GM23338 (cell line): Measurements from ENCODE around the gene AGFG2. TPM values are rescaled to one million over a fixed set of nuclear protein-coding genes. Genes with fewer than 3 reads are reported as not detected.

Experiments used
- ATAC-seq: fragments of 200-7000 bp; cut with Tn5 transposase; 3 replicates; pipeline ENCODE4 v1.9.1; 2020
- DNase-seq: peaks from one replicate; pipeline ENCODE4 v3.0.0-alpha.2; 2015; ENCODE audit warnings: low spot score
- H2AFZ ChIP-seq: fragments of 200-600 bp; sonication (generic); 2 replicates; pipeline ENCODE4 v1.8.0; 2016; ENCODE audit warnings: antibody characterized with exemption, mild to moderate bottlenecking, moderate library complexity
- H3F3A ChIP-seq: fragments of 200-600 bp; sonication (generic); replicated peaks from 2 replicates; pipeline ENCODE4 v1.8.0; 2017; ENCODE audit warnings: antibody characterized with exemption, mixed run types, low read depth
- H3K27ac ChIP-seq: fragments of 200-600 bp; sonication (generic); 2 replicates; pipeline ENCODE4 v1.6.1; 2016; ENCODE audit warnings: low read depth
- H3K27me3 ChIP-seq: fragments of 200-600 bp; sonication (generic); 2 replicates; pipeline ENCODE4 v1.8.0; 2016; ENCODE audit warnings: mild to moderate bottlenecking, mixed run types, moderate library complexity; ENCODE audit not compliant: insufficient read depth
- H3K36me3 ChIP-seq: fragments of 200-600 bp; sonication (generic); 2 replicates; pipeline ENCODE4 v1.8.0; 2016; ENCODE audit warnings: mild to moderate bottlenecking; ENCODE audit not compliant: insufficient read depth
- H3K4me1 ChIP-seq: fragments of 200-600 bp; sonication (generic); 2 replicates; pipeline ENCODE4 v1.8.0; 2016; ENCODE audit warnings: mild to moderate bottlenecking, moderate library complexity; ENCODE audit not compliant: insufficient read depth
- H3K4me2 ChIP-seq: fragments of 200-600 bp; sonication (generic); 2 replicates; pipeline ENCODE4 v1.7.1; 2017; ENCODE audit warnings: mixed run types
- H3K4me3 ChIP-seq: fragments of 200-600 bp; sonication (generic); 2 replicates; pipeline ENCODE4 v1.6.1; 2016; ENCODE audit warnings: mixed run types
- H3K79me2 ChIP-seq: fragments of 200-600 bp; sonication (generic); replicated peaks from 2 replicates; pipeline ENCODE4 v1.8.0; 2017; ENCODE audit warnings: mild to moderate bottlenecking; ENCODE audit not compliant: insufficient read depth
- H3K9me2 ChIP-seq: fragments of 200-600 bp; sonication (generic); 2 replicates; pipeline ENCODE4 v1.8.0; 2017; ENCODE audit not compliant: insufficient read depth
- H4K20me1 ChIP-seq: fragments of 200-600 bp; sonication (generic); replicated peaks from 2 replicates; pipeline ENCODE4 v1.8.0; 2017; ENCODE audit warnings: mild to moderate bottlenecking; ENCODE audit not compliant: insufficient read depth
- H3K27ac Mint-ChIP-seq: 2 replicates; pipeline ENCODE4 v1.8.0; 2020; ENCODE audit warnings: inconsistent platforms, mild to moderate bottlenecking, moderate library complexity, mixed read lengths
- H3K27me3 Mint-ChIP-seq: 3 replicates; pipeline ENCODE4 v1.8.0; 2022; ENCODE audit warnings: low read depth, mild to moderate bottlenecking, moderate library complexity, mixed read lengths, inconsistent platforms; ENCODE audit not compliant: insufficient read depth, poor library complexity
- H3K36me3 Mint-ChIP-seq: 3 replicates; pipeline ENCODE4 v1.8.0; 2021; ENCODE audit warnings: low read depth, mild to moderate bottlenecking, inconsistent platforms, moderate library complexity, mixed read lengths
- H3K4me1 Mint-ChIP-seq: 3 replicates; pipeline ENCODE4 v1.8.0; 2020; ENCODE audit warnings: mild to moderate bottlenecking, inconsistent platforms, mixed read lengths
- H3K4me3 Mint-ChIP-seq: 3 replicates; pipeline ENCODE4 v1.8.0; 2021; ENCODE audit warnings: moderate library complexity, mild to moderate bottlenecking, inconsistent platforms, mixed read lengths
- H3K9me3 Mint-ChIP-seq: 3 replicates; pipeline ENCODE4 v1.8.0; 2020; ENCODE audit warnings: moderate library complexity, mild to moderate bottlenecking, inconsistent platforms, mixed read lengths
- CREB1 ChIP-seq: fragments of 250-450 bp; sonication (Bioruptor Pico); IDR thresholded peaks from 2 replicates; pipeline ENCODE4 v1.5.0; 2020; ENCODE audit warnings: low read depth, mild to moderate bottlenecking, moderate library complexity
- EZH2 ChIP-seq: fragments of 200-600 bp; sonication (generic); IDR thresholded peaks from one replicate; pipeline ENCODE4 v1.8.0; 2017; ENCODE audit warnings: antibody characterized with exemption, mild to moderate bottlenecking, low read depth; ENCODE audit not compliant: unreplicated experiment
- JUNB ChIP-seq: IDR thresholded peaks from one replicate; pipeline ENCODE4 v1.6.1; 2016; ENCODE audit warnings: antibody characterized with exemption; ENCODE audit not compliant: unreplicated experiment
- NANOG ChIP-seq: IDR thresholded peaks from 2 replicates; pipeline ENCODE4 v1.6.1; 2016; ENCODE audit warnings: antibody characterized with exemption, borderline replicate concordance
- POLR2AphosphoS5 ChIP-seq: IDR thresholded peaks from 2 replicates; pipeline ENCODE4 v1.6.1; 2016; ENCODE audit warnings: antibody characterized with exemption, low read depth
- STAT1 ChIP-seq: IDR thresholded peaks from one replicate; pipeline ENCODE4 v1.6.1; 2016; ENCODE audit warnings: antibody characterized with exemption; ENCODE audit not compliant: unreplicated experiment
- ZNF114 ChIP-seq: fragments of 250-450 bp; sonication (Bioruptor Pico); IDR thresholded peaks from 2 replicates; pipeline ENCODE4 v1.5.0; 2020; ENCODE audit warnings: mild to moderate bottlenecking, moderate library complexity
- ZNF331 ChIP-seq: fragments of 250-450 bp; sonication (Bioruptor Pico); IDR thresholded peaks from 2 replicates; pipeline ENCODE4 v1.5.0; 2020; ENCODE audit warnings: low read depth, mild to moderate bottlenecking, moderate library complexity
- polyA plus RNA-seq: library from polyadenylated mRNA; unstranded; fragments of >200 nt; fragmentation: Nextera tagmentation; extraction: Ambion mirVana; gene quantifications from 2 replicates; pipeline ENCODE4 v1.2.1, GENCODE V29; 2016
- total RNA-seq: library from RNA; depleted of rRNA; stranded (reverse); fragments of >200 nt; shearing (Covaris generic); gene quantifications from 2 replicates; pipeline ENCODE4 v1.2.3, GENCODE V29; 2014
- TF ChIP-seq, protein P1 (sequence below): IDR thresholded peaks from 2 replicates; pipeline ENCODE4 v1.6.1; 2016; ENCODE audit warnings: antibody characterized with exemption
- TF ChIP-seq, protein P2 (sequence below), 2 experiments: fragments of 200-600 bp in 1 of 2; sonication (generic) in 1 of 2; conservative IDR thresholded peaks; 2 replicates each; pipeline versions ENCODE4 v1.5.1 to v1.6.1; 2016 to 2017; ENCODE audit warnings: antibody characterized with exemption in 2 of 2, low read depth in 2 of 2, mild to moderate bottlenecking in 2 of 2, moderate library complexity in 1 of 2
- TF ChIP-seq, protein P3 (sequence below): IDR thresholded peaks from one replicate; pipeline ENCODE4 v1.6.1; 2018; ENCODE audit warnings: antibody characterized with exemption; ENCODE audit not compliant: unreplicated experiment

Gene AGFG2
- total and polyA plus RNA-seq, 2 experiments from 2014 or later: 2.3 to 8.9 TPM

DNA sequence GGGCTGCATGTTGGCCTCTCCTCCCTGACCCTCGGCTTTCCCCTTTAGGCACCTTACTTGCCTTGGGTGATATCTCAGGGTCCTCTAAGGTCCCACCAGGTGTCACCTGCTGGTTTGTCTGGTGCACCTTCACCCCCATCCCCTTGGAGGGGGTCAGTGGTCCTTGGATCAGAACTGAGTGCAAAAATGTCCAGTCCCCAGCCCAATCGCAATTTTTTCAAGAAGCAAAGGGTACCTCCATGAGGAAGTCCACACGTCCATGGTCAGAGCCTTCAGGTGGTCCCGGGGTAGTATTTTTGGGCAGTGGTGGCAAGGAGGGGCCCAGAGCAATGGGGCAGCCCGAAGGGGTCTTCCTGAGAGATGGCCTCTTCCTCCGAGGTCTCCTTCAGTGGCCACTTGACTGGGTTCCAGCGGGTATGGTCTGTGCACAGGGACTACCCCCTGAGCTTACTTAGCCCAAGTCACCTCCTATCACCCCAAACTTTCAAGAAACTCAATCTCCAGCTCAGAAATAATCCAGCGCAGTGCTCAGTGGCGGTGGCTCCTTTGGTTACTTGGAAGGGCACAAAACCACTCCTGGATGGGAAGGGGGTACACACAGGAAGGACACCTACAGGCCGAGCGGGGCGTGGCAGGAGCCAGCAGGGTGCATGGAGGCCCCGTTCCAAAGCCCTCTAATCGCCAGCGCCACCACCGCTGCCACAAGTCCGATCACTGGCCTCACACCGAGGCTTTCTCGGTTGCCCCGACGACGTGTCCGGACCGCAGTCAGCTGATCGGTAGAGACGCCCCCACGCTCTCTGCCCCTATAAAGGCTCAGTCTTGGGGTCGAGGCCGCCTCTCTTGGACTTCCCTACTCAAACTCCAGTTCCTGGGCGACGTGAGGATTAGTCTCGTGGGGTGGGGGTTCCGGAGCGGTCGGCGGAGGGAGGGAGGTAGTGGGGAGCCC, 30.2 kb downstream of the AGFG2 start (continued):
- TF ChIP-seq, protein P1, sequence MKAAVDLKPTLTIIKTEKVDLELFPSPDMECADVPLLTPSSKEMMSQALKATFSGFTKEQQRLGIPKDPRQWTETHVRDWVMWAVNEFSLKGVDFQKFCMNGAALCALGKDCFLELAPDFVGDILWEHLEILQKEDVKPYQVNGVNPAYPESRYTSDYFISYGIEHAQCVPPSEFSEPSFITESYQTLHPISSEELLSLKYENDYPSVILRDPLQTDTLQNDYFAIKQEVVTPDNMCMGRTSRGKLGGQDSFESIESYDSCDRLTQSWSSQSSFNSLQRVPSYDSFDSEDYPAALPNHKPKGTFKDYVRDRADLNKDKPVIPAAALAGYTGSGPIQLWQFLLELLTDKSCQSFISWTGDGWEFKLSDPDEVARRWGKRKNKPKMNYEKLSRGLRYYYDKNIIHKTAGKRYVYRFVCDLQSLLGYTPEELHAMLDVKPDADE: no peak
- TF ChIP-seq, protein P2, sequence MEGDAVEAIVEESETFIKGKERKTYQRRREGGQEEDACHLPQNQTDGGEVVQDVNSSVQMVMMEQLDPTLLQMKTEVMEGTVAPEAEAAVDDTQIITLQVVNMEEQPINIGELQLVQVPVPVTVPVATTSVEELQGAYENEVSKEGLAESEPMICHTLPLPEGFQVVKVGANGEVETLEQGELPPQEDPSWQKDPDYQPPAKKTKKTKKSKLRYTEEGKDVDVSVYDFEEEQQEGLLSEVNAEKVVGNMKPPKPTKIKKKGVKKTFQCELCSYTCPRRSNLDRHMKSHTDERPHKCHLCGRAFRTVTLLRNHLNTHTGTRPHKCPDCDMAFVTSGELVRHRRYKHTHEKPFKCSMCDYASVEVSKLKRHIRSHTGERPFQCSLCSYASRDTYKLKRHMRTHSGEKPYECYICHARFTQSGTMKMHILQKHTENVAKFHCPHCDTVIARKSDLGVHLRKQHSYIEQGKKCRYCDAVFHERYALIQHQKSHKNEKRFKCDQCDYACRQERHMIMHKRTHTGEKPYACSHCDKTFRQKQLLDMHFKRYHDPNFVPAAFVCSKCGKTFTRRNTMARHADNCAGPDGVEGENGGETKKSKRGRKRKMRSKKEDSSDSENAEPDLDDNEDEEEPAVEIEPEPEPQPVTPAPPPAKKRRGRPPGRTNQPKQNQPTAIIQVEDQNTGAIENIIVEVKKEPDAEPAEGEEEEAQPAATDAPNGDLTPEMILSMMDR (conservative IDR thresholded peaks at IDR 0.05; ENCODE audit: low read depth in 2 of 2): peak; percentile 55 to 63
- TF ChIP-seq EZH2 (no peak), JUNB (no peak), ZNF114 (CRISPR knock-in tag) (no peak), NANOG (no peak), CREB1 (CRISPR knock-in tag) (no peak), ZNF331 (no peak), POLR2AphosphoS5 (peak; percentile 64)

DNA sequence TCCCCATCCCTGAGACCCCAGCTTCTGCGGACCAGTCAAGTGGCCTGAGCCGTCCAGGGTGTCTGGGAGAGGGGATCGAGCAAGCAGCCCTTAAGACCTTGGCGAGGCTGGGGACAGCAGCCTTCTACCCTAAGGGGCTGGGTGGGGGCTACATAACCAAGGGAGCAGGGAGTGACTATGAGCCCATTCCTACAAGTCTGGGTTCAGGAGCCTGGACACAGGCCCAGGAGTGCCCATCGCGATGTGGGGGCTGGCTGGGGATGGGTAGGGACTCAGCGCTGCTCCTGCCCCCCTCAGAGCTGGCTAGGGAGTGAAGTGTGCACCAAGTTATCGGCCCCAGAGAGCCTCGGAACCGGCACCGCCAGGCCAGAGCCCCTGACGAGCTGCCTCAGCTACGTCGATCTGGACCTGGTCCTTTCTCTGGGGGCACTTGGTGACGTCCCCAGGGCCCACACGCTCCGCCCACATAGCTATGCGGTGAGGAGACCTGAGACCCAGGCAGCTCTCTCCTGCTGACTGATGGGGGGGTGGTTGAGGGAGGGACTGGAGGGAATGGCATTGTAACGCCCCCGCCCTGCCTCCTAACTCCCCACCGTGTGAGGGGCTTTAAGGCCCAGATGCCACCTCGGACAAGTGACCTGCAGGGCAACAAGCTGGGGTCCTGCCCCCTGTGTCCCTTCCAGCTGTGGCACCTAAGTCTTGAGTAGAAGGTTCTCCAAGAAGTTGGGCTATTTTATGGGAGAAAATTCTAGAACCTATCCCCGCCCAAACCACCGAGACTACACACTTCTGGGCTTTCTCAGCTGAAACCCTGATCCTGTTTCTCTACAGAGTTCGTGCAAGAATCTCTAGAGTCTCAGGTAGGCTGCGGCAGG, 32.2 kb downstream of the AGFG2 start:
- peak; percentile 65 for DNase-seq
- H3K4me3 Mint-ChIP-seq: peak overlapping the region; percentile 64
- TF ChIP-seq STAT1 (no peak), CREB1 (CRISPR knock-in tag) (no peak), JUNB (no peak), POLR2AphosphoS5 (no peak)
- TF ChIP-seq, protein P1: no peak
- TF ChIP-seq, protein P3, sequence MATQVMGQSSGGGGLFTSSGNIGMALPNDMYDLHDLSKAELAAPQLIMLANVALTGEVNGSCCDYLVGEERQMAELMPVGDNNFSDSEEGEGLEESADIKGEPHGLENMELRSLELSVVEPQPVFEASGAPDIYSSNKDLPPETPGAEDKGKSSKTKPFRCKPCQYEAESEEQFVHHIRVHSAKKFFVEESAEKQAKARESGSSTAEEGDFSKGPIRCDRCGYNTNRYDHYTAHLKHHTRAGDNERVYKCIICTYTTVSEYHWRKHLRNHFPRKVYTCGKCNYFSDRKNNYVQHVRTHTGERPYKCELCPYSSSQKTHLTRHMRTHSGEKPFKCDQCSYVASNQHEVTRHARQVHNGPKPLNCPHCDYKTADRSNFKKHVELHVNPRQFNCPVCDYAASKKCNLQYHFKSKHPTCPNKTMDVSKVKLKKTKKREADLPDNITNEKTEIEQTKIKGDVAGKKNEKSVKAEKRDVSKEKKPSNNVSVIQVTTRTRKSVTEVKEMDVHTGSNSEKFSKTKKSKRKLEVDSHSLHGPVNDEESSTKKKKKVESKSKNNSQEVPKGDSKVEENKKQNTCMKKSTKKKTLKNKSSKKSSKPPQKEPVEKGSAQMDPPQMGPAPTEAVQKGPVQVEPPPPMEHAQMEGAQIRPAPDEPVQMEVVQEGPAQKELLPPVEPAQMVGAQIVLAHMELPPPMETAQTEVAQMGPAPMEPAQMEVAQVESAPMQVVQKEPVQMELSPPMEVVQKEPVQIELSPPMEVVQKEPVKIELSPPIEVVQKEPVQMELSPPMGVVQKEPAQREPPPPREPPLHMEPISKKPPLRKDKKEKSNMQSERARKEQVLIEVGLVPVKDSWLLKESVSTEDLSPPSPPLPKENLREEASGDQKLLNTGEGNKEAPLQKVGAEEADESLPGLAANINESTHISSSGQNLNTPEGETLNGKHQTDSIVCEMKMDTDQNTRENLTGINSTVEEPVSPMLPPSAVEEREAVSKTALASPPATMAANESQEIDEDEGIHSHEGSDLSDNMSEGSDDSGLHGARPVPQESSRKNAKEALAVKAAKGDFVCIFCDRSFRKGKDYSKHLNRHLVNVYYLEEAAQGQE: no peak
- TF ChIP-seq, protein P2 (conservative IDR thresholded peaks at IDR 0.05; ENCODE audit: low read depth in 2 of 2): no peak

More for the DNA sequence above, 32.2 kb downstream of the AGFG2 start:
- Histone ChIP-seq H4K20me1 (no peaks in the 10 kb centered on the region), H3K4me3 (peak overlapping the region; percentile 30; the same call in 1 of the 2 replicates), H3K36me3 (no peaks in the 10 kb centered on the region), H3K9me2 (no peaks in the 10 kb centered on the region), H3K4me1 (peaks cover 36% of the 10 kb centered on the region), H3F3A (peaks cover 12% of the 10 kb centered on the region; the same call in 1 of the 2 replicates), H3K27me3 (peaks cover 13% of the 10 kb centered on the region; the same call in 1 of the 2 replicates), H3K4me2 (peak overlapping the region; percentile 89), H2AFZ (no peak overlapping the region), H3K27ac (peak overlapping the region; percentile 69; the same call in 1 of the 2 replicates), H3K79me2 (no peaks in the 10 kb centered on the region)
- Mint-ChIP-seq H3K27ac (peak overlapping the region; percentile 85; the same call in 1 of the 2 replicates), H3K9me3 (no peaks in the 10 kb centered on the region), H3K27me3 (peaks cover 34% of the 10 kb centered on the region), H3K36me3 (peaks cover 8% of the 10 kb centered on the region; the same call in 2 of the 3 replicates), H3K4me1 (peaks cover 40% of the 10 kb centered on the region)
- ATAC-seq: peak; percentile 9
